GM19468 (cell line): Measurements from ENCODE around the gene BCDIN3D.
"Not testable (repeated sequence)": the region's sequence is repeated elsewhere in the genome, so short reads cannot be mapped to it uniquely, and the experiment has no call there.

Experiments used
- ATAC-seq: cut with Tn5 transposase; IDR thresholded peaks from one replicate; pipeline ENCODE4 v1.9.1; 2021; ENCODE audit warnings: mild to moderate bottlenecking, moderate library complexity, moderate number of reproducible peaks; ENCODE audit not compliant: unreplicated experiment; ENCODE audit errors: extremely low read depth

BCDIN3D gene, protein sequence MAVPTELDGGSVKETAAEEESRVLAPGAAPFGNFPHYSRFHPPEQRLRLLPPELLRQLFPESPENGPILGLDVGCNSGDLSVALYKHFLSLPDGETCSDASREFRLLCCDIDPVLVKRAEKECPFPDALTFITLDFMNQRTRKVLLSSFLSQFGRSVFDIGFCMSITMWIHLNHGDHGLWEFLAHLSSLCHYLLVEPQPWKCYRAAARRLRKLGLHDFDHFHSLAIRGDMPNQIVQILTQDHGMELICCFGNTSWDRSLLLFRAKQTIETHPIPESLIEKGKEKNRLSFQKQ

DNA sequence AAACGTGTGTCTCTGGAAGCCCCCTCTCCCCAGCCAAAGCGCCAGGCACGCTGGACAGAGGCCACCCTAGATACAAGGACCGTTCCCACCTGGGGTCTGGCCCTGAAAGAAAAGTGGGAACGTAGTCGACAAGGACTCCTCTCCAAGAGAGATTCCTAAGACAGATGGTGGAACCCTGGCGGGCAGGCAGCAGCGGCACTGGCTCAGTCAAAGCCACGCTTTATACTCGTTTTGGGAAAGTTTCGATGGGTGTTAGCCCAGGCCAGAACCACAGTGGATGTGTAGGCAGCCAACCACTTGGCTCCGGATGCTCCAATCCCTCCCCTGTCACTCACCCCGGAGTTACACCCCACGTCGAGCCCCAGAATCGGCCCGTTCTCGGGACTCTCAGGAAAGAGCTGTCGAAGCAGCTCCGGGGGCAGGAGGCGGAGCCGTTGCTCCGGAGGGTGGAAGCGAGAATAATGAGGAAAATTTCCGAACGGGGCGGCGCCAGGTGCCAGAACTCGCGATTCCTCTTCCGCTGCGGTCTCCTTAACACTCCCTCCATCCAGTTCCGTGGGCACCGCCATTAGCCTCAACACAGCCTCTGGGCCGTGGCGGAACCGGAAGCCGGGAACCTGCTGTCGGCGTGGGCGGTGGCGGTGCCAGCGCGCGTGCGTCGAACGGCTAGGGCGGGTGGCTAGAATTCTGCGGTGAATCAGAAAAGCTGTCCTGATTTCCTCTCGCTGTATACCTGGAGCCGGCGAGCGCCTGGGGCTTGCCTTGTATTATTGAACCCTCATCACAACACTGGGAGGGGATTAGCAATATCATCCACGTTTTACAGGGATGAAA is at the start of gene BCDIN3D:
TSS of gene BCDIN3D (minus strand) at position 588 of the 834 bp plus-strand sequence. CDS start at position 569, 19 bp downstream.
- ATAC-seq: peak; percentile 73

DNA sequence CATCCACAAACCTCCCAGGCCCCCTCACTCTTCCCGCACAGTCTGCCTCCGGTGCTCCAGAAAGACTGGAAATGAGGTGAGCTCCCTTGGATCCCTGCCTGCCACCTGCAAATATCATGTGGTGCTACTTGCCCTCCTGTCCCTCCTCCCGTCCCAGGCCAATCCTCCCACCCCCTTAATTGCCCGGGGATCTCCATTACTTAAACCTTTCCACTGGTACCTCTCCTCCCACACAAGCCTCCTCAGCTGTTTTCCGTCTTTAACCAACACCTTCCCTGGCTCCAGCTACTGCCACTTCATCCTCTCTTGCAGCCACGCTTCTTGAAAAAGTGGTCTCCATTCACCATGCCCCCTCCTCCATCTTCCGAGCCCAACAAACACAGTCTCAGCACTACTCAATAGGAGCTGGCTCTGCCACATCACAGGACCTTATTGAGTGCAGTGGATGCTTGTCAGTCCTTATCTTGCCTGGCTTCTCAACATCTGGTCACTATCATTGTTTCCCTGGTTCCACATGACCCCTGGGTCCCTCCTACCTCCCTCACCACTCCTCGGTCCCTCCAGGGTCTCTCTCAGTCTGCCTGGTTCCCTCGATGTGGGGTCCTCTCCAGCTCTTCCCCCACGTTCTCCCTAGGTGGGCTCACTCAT is 49.3 kb upstream of the BCDIN3D start:
- no peak for ATAC-seq

DNA sequence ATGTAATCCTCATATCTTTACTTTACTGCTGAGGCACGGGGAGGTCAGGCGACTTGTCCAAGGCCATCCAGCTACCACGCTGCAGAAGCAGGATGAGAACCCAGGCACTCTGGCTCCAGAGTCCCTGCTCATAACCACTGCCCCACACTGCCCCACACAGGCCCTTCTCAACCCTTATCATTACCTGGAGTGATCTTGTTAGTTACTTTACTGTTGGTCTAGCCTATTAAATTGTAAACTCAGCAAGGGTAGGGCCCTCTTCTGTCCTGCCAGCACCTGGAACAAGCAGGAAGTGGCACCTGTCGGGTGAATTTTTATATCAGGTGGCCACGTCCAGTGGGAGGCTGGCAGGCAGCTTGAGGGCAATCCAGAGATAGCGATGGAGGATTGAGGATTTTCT is 48.6 kb upstream of the BCDIN3D start:
- ATAC-seq: no peak

DNA sequence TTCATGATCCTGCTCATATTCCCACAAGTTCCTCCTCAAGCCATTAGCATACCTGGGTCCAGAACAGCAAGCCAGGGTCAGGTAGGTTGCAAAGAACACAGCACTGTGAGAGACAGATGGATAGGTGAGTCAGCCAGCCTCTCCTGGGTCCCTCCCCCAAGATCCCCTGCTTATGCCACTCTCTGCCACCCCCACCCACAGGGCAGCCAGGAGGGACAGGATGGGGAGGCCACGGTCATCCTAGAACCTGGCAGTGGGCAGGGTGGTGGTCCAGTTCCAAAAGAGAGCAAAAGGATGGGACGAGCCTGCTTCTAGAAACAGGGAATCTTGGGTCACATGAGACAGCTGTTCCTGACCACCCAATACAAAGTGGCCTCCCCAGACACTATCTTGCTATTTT is 48.1 kb upstream of the BCDIN3D start:
- no peak for ATAC-seq

DNA sequence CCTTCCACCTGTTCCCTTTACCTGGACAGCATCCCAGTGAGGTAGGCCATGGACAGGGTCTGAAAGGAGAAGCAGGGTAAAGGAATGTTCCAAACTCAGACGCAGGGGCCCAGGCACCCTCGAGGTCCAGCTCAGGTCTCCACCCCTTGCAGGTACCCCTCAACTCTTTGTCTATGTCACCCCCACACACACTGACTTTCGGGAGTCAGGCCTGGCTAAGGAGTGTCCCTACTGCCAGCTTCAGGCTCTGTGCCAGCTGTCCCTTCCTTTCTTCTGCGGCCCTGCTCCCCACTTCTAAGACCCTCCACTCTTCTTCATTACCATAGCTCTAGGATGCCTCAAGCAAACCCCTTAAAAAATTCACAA is 47.2 kb upstream of the BCDIN3D start:
- no peak for ATAC-seq

DNA sequence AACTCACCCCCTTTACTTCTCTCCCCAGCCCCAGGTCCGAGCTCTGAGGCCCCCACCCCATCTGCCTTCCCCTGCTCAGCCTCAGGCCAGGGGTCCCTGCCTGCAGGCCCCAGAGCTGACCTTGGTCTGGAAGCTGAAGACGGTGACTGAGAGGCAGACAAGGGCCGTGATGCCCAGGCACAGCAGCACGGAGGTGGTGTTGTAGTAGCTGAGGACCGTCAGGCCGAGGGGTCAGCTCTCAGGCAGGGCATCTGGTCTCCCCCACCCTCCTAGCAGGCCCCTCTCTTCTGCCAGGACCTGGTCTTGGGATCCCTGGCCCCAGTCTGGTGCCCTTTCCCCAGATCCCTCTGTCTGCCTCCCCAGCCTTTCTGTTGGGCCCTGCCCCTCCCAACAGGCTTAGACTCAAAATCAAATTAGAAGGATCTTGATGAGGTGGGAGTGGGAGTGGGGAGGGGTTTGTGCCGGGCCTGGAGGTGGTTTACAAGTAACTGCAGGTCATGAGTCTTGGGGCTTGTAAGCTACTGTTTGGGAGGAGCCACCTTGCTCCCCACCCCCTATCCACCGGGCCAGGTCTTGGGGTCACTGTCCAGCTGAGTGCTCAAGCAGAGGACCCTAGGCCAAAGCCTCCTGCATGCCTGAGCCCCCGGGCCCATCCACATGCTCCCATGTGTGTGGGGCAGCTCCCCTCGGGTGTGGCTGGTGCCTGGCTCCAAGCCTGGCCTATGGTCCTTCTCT is 46.6 kb upstream of the BCDIN3D start:
- ATAC-seq: no peak

DNA sequence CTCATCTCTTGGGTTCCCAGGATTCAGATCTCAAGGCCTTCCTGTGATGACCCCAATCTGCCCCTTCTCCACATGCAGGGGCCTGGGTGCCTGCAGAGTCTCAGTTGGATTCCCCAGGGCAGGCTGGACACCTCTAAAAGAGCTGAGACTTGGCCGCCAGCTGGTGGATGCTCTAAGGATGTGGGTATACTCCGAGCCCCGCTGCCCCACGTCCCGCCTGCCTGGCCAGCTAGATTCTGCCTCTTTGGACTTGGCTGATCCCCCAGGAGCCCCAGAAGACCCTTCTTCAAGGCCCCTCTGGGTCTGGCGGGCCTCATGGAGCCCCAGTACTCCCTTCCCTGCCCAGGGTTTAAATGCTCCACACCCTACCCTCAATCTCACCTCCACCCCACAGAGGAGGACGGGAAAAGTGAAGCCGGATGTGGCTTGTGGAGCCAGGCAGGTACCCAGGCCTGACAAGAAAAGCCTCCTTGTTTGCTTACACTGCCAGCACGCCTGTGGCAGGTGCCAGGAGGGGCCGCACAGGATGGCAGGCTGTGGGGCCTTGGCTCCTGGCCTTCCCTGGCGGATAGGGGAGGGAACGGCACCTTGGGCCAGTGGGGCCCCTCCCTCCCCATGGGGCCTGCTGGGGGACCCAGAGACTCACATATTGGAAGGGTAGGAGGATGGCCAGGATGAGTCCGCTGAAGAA is 45.7 kb upstream of the BCDIN3D start:
- ATAC-seq: no peak

DNA sequence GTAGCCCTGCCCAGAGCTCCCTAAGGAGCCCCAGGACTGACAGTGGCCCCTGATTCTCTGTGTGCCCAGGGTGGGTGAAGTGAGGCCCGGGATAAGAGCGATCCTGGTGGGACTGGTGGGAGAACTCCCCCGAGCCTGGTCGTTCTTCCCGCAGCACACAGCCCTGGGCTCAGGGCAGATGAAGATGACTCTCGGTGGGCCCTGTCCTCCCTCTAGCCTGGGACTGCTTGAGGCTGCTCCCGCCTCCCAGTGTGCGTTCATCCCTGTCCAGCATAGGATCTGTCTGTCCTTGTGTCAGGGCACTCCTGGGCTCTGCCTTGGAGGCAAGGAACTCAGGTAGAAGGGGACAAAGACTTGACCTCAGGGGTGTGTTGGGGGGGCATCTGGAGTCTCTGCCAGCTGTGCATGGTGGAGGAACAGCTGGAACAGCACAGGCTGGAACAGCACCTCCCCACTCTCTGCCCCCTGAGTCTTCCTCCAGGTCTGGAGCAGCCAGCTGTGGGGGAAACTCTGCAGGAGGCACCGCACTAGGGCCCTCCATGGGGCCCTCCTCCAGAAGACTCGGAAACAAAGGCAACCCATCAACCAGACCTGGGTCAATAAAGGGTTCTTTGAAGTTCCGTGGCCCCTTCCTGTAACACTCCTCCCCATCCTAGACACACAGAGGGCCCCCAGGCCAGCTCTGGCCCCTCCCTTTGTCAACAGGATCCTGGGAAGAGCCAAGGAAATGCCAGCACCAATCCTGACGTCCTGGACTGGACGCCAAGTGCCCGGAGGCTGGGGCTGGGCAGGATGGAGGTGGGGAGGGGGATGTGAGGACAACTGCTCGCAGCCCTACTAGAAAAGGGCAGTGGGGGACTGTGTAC is 44.9 kb upstream of the BCDIN3D start:
- ATAC-seq: no peak

DNA sequence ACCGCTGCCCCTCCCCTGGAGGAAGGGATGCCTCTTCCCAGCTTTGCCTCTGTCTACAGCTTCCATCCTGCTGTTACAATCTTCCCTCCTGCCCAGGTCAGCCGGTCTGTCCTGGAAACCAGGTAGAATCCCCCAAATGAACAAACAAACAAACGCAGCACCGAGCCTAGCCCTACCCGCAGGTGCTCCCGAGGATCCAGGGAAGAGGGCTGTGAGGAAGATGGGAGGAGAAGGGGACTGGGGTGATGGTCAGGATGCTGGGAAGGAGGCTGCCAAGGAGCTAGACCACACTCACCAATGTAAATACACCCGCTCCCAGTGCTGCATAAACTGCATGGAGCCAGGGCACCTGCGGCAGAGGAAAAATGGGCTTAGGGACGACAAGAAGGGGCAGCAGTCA is 44.2 kb upstream of the BCDIN3D start:
- no peak for ATAC-seq

DNA sequence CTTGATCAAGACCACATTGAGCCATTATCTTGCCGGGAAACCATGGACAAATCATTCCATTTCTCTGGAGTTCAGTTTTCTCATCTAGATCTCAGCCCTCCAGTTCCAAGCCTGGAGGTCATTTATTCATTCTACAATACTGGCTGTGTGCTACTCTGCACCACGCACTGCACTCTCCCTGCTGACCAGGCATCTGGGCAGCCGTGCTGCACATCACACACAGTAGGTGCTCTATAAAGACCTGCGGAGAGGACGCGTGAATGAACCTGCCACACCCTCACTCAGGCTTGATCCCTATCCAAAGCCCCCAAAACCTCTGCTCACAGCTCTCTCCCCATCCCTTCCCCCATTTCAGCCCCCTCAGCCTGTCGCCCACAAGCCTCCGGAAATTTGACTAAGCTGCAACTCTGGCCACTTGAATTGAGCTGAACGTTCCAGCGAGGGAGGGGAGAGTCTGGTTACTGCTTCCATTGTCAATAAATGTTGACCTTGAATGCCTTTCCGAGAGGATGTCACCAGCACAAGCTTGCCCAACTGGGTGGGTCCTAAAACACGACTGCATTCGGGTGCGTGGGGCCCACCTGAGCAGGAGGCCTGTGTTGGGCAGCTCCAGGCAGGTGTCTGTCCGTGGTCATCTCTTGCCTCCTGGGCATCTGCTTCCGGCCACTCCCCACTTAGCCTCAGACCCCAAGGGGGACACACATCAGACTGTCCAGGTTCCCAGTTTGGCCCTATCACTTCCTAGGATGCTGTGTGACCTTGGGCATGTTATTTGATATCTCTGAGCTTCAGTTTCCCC is 43.0 kb upstream of the BCDIN3D start:
- no peak for ATAC-seq

DNA sequence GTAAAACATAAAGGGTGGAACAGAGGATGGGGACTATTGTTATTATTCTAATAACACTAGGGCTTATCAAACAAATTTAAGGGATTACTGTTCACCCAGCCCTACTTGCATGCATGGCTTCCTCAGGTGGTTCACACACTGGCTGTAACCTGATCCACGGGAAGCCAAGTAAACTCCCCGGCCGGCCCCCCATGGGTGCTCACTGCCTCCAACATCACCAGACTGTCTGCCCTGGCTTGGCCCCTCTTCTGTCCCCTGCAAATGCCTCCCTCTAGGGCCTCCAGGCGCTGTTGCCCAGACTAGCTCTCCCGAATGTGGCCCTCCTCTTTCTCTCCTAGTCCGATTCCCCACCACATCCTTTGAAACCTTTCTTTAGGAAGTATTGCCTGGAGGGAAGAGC is 42.2 kb upstream of the BCDIN3D start:
- ATAC-seq: no peak

DNA sequence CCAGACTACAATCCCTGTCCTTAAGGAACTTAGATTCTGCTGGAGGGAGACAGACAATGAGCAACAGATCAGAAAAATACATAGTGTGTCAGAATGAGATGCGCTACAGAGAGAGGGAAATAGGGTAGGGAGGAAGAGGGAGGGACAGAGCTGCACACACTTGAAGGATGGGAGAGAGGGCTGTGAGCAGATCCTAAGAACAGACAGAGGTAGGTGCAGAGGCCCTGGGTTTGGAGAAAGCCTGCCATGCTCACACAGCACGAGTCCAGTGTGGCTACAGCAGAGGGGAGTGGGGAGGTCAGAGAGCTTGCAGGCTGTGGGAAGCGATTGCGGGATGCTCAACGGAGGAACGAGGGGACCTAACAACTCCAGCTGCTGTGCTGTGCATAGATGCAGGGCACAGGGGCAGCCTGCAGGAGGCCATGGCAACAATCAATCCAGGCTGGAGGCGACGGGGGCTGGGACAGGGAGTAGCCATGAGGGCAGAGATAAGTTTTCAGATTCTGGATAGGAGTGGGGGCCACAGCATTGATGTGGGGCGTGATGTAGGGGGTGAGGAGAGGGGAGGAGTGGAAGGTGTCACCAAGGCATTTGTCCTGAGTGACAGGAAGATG is 40.1 kb upstream of the BCDIN3D start:
- no peak for ATAC-seq

DNA sequence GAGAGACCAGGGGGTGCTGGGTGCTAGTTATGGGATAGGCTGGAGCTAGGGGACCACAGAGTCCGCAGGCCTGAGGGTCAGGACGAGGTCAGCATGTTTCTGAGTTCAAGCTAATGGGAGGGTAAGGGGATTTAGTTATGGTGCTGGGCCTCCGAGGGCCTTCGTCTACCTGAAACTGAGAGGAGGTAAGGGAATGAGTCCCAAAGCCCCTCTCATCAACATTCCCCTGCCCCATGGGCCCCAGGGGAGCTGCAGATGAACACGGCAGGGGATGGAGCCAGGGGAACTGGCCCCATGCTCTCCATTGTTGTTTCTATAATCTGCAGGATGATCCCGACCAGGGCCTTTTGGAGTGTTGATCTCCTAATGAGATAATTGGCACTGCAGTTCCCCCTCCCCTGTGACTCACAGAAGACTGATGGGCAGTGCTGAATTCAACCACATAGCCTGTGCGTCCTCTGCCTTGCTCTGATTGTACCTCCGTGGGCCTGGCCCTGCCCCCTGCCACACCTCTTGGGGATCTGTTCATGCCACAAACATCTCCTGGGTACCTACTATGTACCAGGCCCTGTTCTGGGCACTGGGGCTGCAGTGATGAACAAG is 39.4 kb upstream of the BCDIN3D start:
- no peak for ATAC-seq

DNA sequence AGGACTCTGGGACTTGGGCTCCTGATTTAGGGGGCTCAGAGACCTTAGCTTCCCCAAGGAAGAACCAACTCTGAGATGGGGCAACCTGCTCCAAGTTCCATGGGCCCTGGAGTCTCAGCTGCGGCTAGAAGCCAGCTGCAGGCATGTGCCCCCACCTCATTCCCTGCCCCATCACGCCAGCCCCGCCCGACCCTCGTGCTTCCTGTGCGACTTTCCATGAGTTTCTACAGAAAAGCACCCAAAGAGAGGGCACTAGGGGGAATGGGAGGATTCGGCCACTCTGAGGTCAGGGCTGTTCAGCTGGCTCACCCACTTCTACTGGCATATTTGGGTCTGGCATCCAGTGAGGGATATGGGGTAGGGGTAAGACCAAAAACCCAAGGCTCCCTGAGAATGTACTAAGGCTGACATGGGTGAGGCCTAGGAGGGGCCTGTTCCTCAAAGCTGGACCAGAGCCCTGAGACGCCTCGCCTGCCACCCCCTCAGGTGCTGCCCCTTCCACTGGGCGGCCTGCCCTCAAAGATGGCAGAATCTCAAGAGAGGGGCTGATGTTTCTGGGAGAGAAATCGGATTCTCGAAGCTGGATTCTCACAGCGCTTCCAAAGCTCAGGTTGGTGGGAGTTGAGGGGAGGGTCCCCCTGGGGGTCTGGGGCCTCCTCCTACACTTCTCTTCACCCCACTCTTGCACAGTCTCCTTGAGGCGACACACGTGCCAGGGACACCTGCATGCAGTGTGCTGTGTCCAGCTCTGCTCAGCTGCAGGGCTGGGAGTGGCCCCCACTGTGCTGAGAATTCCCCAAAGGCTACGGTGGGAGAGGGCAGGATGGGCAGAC is 38.7 kb upstream of the BCDIN3D start:
- ATAC-seq: no peak

DNA sequence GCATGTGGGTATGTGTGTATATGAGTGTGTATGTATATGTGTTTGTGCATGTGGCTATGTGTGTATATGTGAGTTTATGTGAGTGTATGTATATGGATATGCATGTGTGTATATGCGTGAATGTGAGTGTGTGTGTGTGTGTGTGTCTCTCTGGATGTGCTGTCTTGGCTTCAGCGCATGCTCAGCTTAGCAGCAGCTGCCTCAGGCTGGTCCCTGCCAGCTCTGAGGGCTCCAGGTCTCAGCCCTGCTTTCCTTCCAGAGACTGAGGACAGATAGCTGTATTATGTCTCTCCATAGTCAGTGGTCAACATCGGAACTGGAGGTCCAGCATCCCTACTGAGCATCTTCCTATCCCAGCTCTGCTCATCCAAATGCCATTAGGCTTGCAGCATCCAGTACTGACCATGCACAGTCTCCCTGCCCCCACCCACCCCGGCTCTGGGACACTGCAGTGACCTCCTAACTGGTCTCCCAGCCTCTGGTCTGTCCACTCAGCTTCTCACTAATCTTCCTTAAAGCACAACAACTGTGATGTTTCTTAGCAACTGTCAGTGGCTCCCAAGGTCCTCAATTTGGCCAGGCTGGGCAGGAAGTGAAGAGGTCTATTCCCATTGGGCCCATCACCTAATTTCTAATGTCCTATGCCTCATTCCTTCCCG is 38.0 kb upstream of the BCDIN3D start:
- no peak for ATAC-seq

DNA sequence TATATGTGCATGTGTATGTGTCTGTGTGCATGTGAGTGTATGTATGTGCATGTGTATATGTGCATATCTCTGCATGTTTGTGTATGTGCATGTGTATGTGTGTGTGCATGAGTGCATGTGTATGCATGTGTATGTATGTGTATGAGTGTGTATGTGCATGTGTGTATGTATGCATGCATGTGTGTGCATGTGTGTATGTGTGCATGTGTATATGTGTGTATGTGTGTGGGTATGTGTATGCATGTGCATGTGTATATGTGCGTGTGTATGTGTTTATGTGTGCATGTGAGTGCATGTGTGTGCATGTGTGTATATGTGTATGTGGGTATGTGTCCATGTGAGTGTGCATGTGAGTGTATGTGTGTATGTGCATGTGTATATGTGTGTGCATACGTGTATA is 36.2 kb upstream of the BCDIN3D start:
- ATAC-seq: not testable (repeated sequence)
